ENCODE results near the gene SPATA9.

DNA sequence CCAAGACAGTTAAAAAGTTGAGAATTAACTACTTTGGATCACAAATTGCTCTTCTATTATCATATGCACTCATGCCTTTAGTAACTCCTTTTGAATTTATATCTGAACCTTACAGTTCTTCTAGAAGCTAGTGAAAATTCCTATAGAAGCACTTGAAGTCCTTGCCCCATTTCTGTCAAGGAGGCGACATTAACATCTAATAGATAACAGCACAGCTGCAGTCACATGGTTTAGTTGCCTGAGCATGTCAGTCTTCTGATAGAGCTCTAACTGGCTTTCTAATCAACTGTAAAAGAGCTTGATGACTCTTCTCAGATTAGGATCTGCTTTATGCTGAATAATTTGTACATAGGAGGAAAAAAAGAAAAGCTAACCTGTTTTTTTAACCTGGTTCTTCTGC lies 27.2 kb downstream of the SPATA9 start:
- TF ChIP-seq, protein P1, sequence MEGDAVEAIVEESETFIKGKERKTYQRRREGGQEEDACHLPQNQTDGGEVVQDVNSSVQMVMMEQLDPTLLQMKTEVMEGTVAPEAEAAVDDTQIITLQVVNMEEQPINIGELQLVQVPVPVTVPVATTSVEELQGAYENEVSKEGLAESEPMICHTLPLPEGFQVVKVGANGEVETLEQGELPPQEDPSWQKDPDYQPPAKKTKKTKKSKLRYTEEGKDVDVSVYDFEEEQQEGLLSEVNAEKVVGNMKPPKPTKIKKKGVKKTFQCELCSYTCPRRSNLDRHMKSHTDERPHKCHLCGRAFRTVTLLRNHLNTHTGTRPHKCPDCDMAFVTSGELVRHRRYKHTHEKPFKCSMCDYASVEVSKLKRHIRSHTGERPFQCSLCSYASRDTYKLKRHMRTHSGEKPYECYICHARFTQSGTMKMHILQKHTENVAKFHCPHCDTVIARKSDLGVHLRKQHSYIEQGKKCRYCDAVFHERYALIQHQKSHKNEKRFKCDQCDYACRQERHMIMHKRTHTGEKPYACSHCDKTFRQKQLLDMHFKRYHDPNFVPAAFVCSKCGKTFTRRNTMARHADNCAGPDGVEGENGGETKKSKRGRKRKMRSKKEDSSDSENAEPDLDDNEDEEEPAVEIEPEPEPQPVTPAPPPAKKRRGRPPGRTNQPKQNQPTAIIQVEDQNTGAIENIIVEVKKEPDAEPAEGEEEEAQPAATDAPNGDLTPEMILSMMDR (IDR thresholded peaks at IDR 0.05): no peak
- TF ChIP-seq POLR2A (IDR thresholded peaks at IDR 0.05): no peak
